HCT116 (cell line): ENCODE results near the gene STAMBP. TPM values are rescaled to one million over a fixed set of nuclear protein-coding genes. Genes with fewer than 3 reads are reported as not detected.

Experiments
- ATAC-seq: fragments of 200-7000 bp; cut with Tn5 transposase; 2 replicates; pipeline ENCODE4 v1.9.1; 2020; ENCODE audit warnings: mild to moderate bottlenecking, moderate library complexity
- BruUV-seq: library from RNA; stranded (reverse); fragments of 400-500 nt; replicated peaks from 2 replicates; lab custom pipeline; 2021; lab: Mats Ljungman, UMichigan
- CTCF ChIA-PET: fragments of 300-600 bp; sonication (Branson Sonifier 250); formaldehyde crosslinking; loops from one replicate; lab custom pipeline; 2021; ENCODE audit warnings: antibody characterized with exemption; lab: Charles Lee
- POLR2A ChIA-PET: fragments of 300-600, 350-600 bp; sonication (Branson Sonifier 250); formaldehyde crosslinking; loops from one replicate; lab custom pipeline; 2021; ENCODE audit warnings: antibody characterized with exemption; lab: Charles Lee
- RAD21 ChIA-PET, 2 experiments: fragments of 300-600 bp; sonication (Branson Sonifier 250); formaldehyde crosslinking; loops; one replicate each; lab custom pipeline; 2023; ENCODE audit warnings: low total read pairs in 2 of 2; ENCODE audit not compliant: uncharacterized antibody in 2 of 2, unreplicated experiment in 2 of 2, low non-redundant PET in 1 of 2; lab: Charles Lee
- DNase-seq: peaks from one replicate; pipeline ENCODE4 v3.0.0-alpha.2; 2010; ENCODE audit warnings: low read depth, low spot score
- H2AFZ ChIP-seq: fragments of 200-600 bp; shearing (Covaris generic), sonication (generic); 2 replicates; pipeline ENCODE4 v1.6.1; 2017; ENCODE audit warnings: low read depth, mixed run types, mixed read lengths, antibody characterized with exemption, low read length; ENCODE audit not compliant: poor library complexity, severe bottlenecking
- H3K27ac ChIP-seq: 2 replicates; pipeline ENCODE4 v1.5.1; 2012; ENCODE audit warnings: low read depth, low read length
- H3K27me3 ChIP-seq: fragments of 200-600 bp; sonication (generic); 2 replicates; pipeline ENCODE4 v1.6.1; 2016; ENCODE audit warnings: mixed run types, low read length, mixed read lengths; ENCODE audit not compliant: insufficient read depth
- H3K36me3 ChIP-seq, 2 experiments: fragments of 200-500 bp in 1 of 2; fragments of 200-600 bp in 1 of 2; sonication (Bioruptor generic) in 1 of 2; sonication (generic) in 1 of 2; 2 replicates each; pipeline versions ENCODE4 v1.5.1 to v1.6.1; 2014 to 2016; ENCODE audit warnings: low read length in 2 of 2, inconsistent platforms in 1 of 2, mixed read lengths in 1 of 2, mixed run types in 1 of 2; ENCODE audit not compliant: insufficient read depth in 2 of 2, control insufficient read depth in 1 of 2
- H3K4me1 ChIP-seq, 2 experiments: fragments of 200-600 bp in 1 of 2; sonication (generic) in 1 of 2; 2 replicates each; pipeline versions ENCODE4 v1.5.1 to v1.6.1; 2012 to 2017; ENCODE audit warnings: low read length in 2 of 2, inconsistent platforms in 1 of 2, mild to moderate bottlenecking in 1 of 2, mixed read lengths in 1 of 2, mixed run types in 1 of 2, moderate library complexity in 1 of 2; ENCODE audit not compliant: insufficient read depth in 2 of 2, control insufficient read depth in 1 of 2
- H3K4me2 ChIP-seq: fragments of 200-600 bp; sonication (generic); 2 replicates; pipeline ENCODE4 v1.6.1; 2017; ENCODE audit warnings: mixed run types, low read length, mixed read lengths
- H3K4me3 ChIP-seq, 2 experiments: fragments of 200-600 bp in 1 of 2; sonication (generic) in 1 of 2; replicated peaks in 1 of 2; 2 replicates each; pipeline ENCODE4 v1.5.1; 2011 to 2016; ENCODE audit warnings: low read length in 2 of 2, control low read depth in 1 of 2, low read depth in 1 of 2, mild to moderate bottlenecking in 1 of 2, mixed read lengths in 1 of 2, mixed run types in 1 of 2
- H3K79me2 ChIP-seq: fragments of 200-600 bp; sonication (generic); 2 replicates; pipeline ENCODE4 v1.6.1; 2017; ENCODE audit warnings: mild to moderate bottlenecking, mixed run types, low read length, moderate library complexity, mixed read lengths; ENCODE audit not compliant: insufficient read depth
- H3K9ac ChIP-seq: fragments of 200-600 bp; sonication (generic); 2 replicates; pipeline ENCODE4 v1.6.1; 2016; ENCODE audit warnings: low read length, mixed read lengths
- H3K9me2 ChIP-seq: fragments of 200-600 bp; sonication (generic), shearing (Covaris generic); 2 replicates; pipeline ENCODE4 v1.6.1; 2017; ENCODE audit warnings: mixed run types, mild to moderate bottlenecking, moderate library complexity; ENCODE audit not compliant: insufficient read depth
- H3K9me3 ChIP-seq, 2 experiments: fragments of 200-500 bp in 1 of 2; fragments of 200-600 bp in 1 of 2; sonication (Bioruptor generic) in 1 of 2; sonication (generic) in 1 of 2; 2 replicates each; pipeline ENCODE4 v1.6.1; 2014 to 2017; ENCODE audit warnings: low read length in 2 of 2, mixed read lengths in 2 of 2, inconsistent platforms in 1 of 2, low read depth in 1 of 2, mild to moderate bottlenecking in 1 of 2, mixed run types in 1 of 2, moderate library complexity in 1 of 2; ENCODE audit not compliant: control insufficient read depth in 1 of 2, insufficient read depth in 1 of 2
- H4K20me1 ChIP-seq: fragments of 200-600 bp; sonication (generic), shearing (Covaris generic); 2 replicates; pipeline ENCODE4 v1.6.1; 2017; ENCODE audit warnings: mixed run types, mild to moderate bottlenecking, moderate library complexity; ENCODE audit not compliant: insufficient read depth
- CBX3 ChIP-seq: IDR thresholded peaks from 2 replicates; pipeline ENCODE4 v1.6.1; 2012; ENCODE audit warnings: low read depth
- JUND ChIP-seq: IDR thresholded peaks from 2 replicates; pipeline ENCODE4 v1.6.1; 2012
- MAX ChIP-seq: IDR thresholded peaks from 2 replicates; pipeline ENCODE4 v1.6.1; 2012
- POLR2AphosphoS5 ChIP-seq: IDR thresholded peaks from 2 replicates; pipeline ENCODE4 v1.6.1; 2011; ENCODE audit warnings: mild to moderate bottlenecking, low read depth, low read length, moderate library complexity
- RAD21 ChIP-seq: IDR thresholded peaks from 2 replicates; pipeline ENCODE4 v1.6.1; 2012; ENCODE audit warnings: low read depth, mild to moderate bottlenecking
- SRF ChIP-seq: IDR thresholded peaks from 2 replicates; pipeline ENCODE4 v1.6.1; 2012; ENCODE audit warnings: low read depth
- intact Hi-C: fragments of 100-400 bp; cut with micrococcal nuclease; formaldehyde crosslinking; loops from 2 replicates; pipeline ENCODE4 v1.10.0; 2022
- total RNA-seq: library from RNA; stranded (reverse); gene quantifications from one replicate; pipeline ENCODE4 v1.2.1, GENCODE V29; 2021; ENCODE audit not compliant: unreplicated experiment
- TF ChIP-seq, protein P1 (sequence below): IDR thresholded peaks from 2 replicates; pipeline ENCODE4 v1.6.1; 2011; ENCODE audit warnings: mild to moderate bottlenecking, low read length, moderate library complexity; ENCODE audit not compliant: insufficient replicate concordance; ENCODE audit errors: extremely low read depth
- TF ChIP-seq, protein P2 (sequence below): IDR thresholded peaks from 2 replicates; pipeline ENCODE4 v1.6.1; 2012; ENCODE audit warnings: low read depth

Gene STAMBP
- total RNA-seq, 1 experiment from 2014 or later, result 45.2 TPM

- no peak overlapping the region for H3K4me3 ChIP-seq
- no peaks in the 10 kb centered on the region for H3K4me1 ChIP-seq
- POLR2A ChIA-PET, result no interaction called here
- no peak overlapping the region for H3K4me2 ChIP-seq
- TF ChIP-seq RAD21, result no peak
- no peak for TF ChIP-seq POLR2AphosphoS5
- TF ChIP-seq JUND, result no peak
- TF ChIP-seq, protein P1, sequence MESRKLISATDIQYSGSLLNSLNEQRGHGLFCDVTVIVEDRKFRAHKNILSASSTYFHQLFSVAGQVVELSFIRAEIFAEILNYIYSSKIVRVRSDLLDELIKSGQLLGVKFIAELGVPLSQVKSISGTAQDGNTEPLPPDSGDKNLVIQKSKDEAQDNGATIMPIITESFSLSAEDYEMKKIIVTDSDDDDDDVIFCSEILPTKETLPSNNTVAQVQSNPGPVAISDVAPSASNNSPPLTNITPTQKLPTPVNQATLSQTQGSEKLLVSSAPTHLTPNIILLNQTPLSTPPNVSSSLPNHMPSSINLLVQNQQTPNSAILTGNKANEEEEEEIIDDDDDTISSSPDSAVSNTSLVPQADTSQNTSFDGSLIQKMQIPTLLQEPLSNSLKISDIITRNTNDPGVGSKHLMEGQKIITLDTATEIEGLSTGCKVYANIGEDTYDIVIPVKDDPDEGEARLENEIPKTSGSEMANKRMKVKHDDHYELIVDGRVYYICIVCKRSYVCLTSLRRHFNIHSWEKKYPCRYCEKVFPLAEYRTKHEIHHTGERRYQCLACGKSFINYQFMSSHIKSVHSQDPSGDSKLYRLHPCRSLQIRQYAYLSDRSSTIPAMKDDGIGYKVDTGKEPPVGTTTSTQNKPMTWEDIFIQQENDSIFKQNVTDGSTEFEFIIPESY, result no peak
- no peak for TF ChIP-seq CBX3
- no peak for TF ChIP-seq MAX
- TF ChIP-seq, protein P2, sequence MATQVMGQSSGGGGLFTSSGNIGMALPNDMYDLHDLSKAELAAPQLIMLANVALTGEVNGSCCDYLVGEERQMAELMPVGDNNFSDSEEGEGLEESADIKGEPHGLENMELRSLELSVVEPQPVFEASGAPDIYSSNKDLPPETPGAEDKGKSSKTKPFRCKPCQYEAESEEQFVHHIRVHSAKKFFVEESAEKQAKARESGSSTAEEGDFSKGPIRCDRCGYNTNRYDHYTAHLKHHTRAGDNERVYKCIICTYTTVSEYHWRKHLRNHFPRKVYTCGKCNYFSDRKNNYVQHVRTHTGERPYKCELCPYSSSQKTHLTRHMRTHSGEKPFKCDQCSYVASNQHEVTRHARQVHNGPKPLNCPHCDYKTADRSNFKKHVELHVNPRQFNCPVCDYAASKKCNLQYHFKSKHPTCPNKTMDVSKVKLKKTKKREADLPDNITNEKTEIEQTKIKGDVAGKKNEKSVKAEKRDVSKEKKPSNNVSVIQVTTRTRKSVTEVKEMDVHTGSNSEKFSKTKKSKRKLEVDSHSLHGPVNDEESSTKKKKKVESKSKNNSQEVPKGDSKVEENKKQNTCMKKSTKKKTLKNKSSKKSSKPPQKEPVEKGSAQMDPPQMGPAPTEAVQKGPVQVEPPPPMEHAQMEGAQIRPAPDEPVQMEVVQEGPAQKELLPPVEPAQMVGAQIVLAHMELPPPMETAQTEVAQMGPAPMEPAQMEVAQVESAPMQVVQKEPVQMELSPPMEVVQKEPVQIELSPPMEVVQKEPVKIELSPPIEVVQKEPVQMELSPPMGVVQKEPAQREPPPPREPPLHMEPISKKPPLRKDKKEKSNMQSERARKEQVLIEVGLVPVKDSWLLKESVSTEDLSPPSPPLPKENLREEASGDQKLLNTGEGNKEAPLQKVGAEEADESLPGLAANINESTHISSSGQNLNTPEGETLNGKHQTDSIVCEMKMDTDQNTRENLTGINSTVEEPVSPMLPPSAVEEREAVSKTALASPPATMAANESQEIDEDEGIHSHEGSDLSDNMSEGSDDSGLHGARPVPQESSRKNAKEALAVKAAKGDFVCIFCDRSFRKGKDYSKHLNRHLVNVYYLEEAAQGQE, result no peak
- TF ChIP-seq SRF, result no peak
- H3K36me3 ChIP-seq, result peaks cover 6 to 13% of the 10 kb centered on the region in 2 experiments; a peak in 3 of 4 replicates
- no peaks in the 10 kb centered on the region for H3K9me2 ChIP-seq
- DNase-seq (no peak), ATAC-seq (0 out of 2 replicates have a peak, but pooled peaks have one; percentile 30)
- H4K20me1 ChIP-seq, result no peaks in the 10 kb centered on the region; the same call in 1 of the 2 replicates
- no peaks in the 10 kb centered on the region for H3K27me3 ChIP-seq
- H3K27ac ChIP-seq, result no peak overlapping the region
- RAD21 ChIA-PET, result no interaction called here
- CTCF ChIA-PET, result interaction anchor here (1.2 kb wide), 2 partner anchors 11 to 13 kb away, joined by 3 to 4 read pairs; no protein-coding TSS in a partner anchor
- H3K79me2 ChIP-seq, result peaks cover 31% of the 10 kb centered on the region
- H3K9ac ChIP-seq, result no peak overlapping the region
- intact Hi-C loops, result loop anchor here (5.0 kb wide), 1 partner anchor 307 kb away; the partner anchor contains the start of gene BOLA3
- no peak overlapping the region for H2AFZ ChIP-seq
- no TSS peak for BruUV-seq
- H3K9me3 ChIP-seq, result no peaks in the 10 kb centered on the region
Observed at GRCh38 chr2:73839653-73840411, 11.1 kb downstream of the STAMBP start.
